Measurements from ENCODE around the gene GATA2. TPM values are rescaled to one million over a fixed set of nuclear protein-coding genes. Genes with fewer than 3 reads are reported as not detected.

GATA2 gene
- total RNA-seq, 2 donors from 2014 or later, result 181 to 275 TPM

GRCh38 chr3:128468285-128468790, 24.7 kb downstream of the GATA2 start:
- Histone ChIP-seq H3K9me3 (no peaks in the 10 kb centered on the region), H3K27ac (no peak overlapping the region), H3K27me3 (replicated peaks; ENCODE audit: insufficient read depth) (no peaks in the 10 kb centered on the region), H3K36me3 (no peaks in the 10 kb centered on the region), H3K4me1 (replicated peaks) (no peaks in the 10 kb centered on the region), H3K4me3 (no peak overlapping the region)
- no peak for DNase-seq (ENCODE audit: low spot score)
- WGBS, result 91% methylated on average over 17 of the region's 17 CpGs
- intact Hi-C loops (cut with DNase I), result no loop called here
- TF ChIP-seq POLR2A (IDR thresholded peaks at IDR 0.05), result no peak
- no peak for TF ChIP-seq POLR2AphosphoS5 (IDR thresholded peaks at IDR 0.05)
- no peak for TF ChIP-seq CTCF (IDR thresholded peaks at IDR 0.05)

DNA sequence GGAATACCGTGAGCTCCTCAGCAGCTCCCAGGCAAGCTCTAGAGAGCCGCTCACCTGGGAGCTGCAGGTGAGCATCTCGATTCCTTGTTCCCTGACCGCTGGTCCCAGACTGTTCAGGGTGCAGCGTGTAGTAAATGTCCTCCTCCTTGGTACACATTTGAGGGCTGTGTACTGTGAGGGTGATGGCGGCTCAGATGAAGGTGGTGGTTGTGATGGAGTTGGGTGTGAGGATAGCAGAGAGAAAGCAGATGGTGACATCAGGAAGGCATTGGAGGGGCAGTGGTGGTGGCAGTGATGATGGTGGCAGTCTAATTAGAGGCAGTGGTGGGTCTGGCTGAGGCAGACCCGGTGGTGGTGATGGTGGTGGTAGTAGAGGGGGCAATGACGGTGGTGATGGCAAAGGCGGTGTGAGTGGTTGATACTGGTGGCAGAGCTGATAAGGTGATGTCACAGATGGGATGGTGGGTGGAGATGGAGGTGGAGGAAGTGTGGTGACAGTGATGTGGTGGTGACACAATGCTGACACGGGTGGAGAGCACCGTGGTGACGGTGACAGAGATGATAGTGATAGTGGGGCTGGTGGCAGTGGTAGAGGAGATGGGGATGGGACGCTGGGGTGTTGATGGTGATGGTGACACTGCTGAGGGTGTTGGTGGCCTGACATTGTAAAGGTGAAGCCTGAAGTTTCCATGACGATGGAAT, 26.0 kb downstream of the GATA2 start, which contains the start of gene DNAJB8:
TSS of gene DNAJB8 (minus strand) at position 51 of the 702 bp plus-strand sequence. CDS start 3,645 bp downstream, outside the sequence.
- Histone ChIP-seq H3K4me3 (no peak within 1 kb of the TSS), H3K27ac (no peak within 1 kb of the TSS), H3K4me1 (replicated peaks) (no peaks in the 10 kb centered on the region), H3K36me3 (no peaks in the 10 kb centered on the region), H3K27me3 (replicated peaks; ENCODE audit: insufficient read depth) (no peaks in the 10 kb centered on the region), H3K9me3 (no peaks in the 10 kb centered on the region)
- intact Hi-C loops (cut with DNase I), result no loop called here
- DNase-seq (ENCODE audit: low spot score), result no peak
- 89% methylated on average over 14 of the region's 14 CpGs for WGBS
- TF ChIP-seq POLR2AphosphoS5 (IDR thresholded peaks at IDR 0.05) (no peak), POLR2A (IDR thresholded peaks at IDR 0.05) (no peak), CTCF (IDR thresholded peaks at IDR 0.05) (no peak)

- DNase-seq (ENCODE audit: low spot score), result no peak
- intact Hi-C loops (cut with DNase I), result no loop called here
- H3K4me1 ChIP-seq (replicated peaks), result no peaks in the 10 kb centered on the region
- H3K36me3 ChIP-seq, result no peaks in the 10 kb centered on the region
- H3K27ac ChIP-seq, result no peak overlapping the region
- H3K9me3 ChIP-seq, result no peaks in the 10 kb centered on the region
- whole genome bisulfite sequencing, result 79% methylated on average over 1 of the region's 1 CpG
- no peaks in the 10 kb centered on the region for H3K27me3 ChIP-seq (replicated peaks; ENCODE audit: insufficient read depth)
- no peak overlapping the region for H3K4me3 ChIP-seq
- TF ChIP-seq CTCF (IDR thresholded peaks at IDR 0.05) (no peak), POLR2AphosphoS5 (IDR thresholded peaks at IDR 0.05) (no peak), POLR2A (IDR thresholded peaks at IDR 0.05) (no peak)
Measured at GRCh38 chr3:128464702-128465101, 28.3 kb downstream of the GATA2 start.

DNA sequence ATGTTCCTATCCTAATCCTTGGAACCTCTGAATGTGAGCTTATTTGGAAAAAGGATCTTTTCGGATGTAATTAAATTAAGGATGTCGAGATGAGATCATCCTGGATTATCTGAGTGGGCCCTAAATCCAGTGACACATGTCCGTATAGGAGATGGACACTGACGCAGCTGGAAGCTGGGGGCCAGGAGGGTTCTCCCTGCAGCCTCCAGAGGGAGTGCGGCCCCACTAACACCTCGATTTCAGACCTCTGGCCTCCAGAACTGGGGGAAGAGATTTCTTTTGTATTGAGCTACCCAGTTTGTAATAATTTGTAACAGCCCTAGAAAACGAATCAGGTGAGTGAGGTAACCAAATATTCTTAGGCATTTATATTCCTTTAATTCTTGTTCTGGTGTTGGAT, 28.8 kb downstream of the GATA2 start:
- no peak for TF ChIP-seq POLR2AphosphoS5 (IDR thresholded peaks at IDR 0.05)
- no peak for TF ChIP-seq POLR2A (IDR thresholded peaks at IDR 0.05)
- TF ChIP-seq CTCF (IDR thresholded peaks at IDR 0.05), result no peak
- intact Hi-C loops (cut with DNase I), result no loop called here
- Histone ChIP-seq H3K4me3 (no peak overlapping the region), H3K36me3 (no peaks in the 10 kb centered on the region), H3K9me3 (no peaks in the 10 kb centered on the region), H3K27ac (no peak overlapping the region), H3K4me1 (replicated peaks) (no peaks in the 10 kb centered on the region), H3K27me3 (replicated peaks; ENCODE audit: insufficient read depth) (no peaks in the 10 kb centered on the region)
- 89% methylated on average over 7 of the region's 7 CpGs for WGBS
- DNase-seq (ENCODE audit: low spot score), result no peak

- Histone ChIP-seq H3K4me1 (replicated peaks) (no peaks in the 10 kb centered on the region), H3K4me3 (no peak overlapping the region), H3K9me3 (no peaks in the 10 kb centered on the region), H3K27me3 (replicated peaks; ENCODE audit: insufficient read depth) (no peaks in the 10 kb centered on the region), H3K27ac (no peak overlapping the region), H3K36me3 (no peaks in the 10 kb centered on the region)
- DNase-seq (ENCODE audit: low spot score), result no peak
- 92% methylated on average over 10 of the region's 10 CpGs for WGBS
- intact Hi-C loops (cut with DNase I), result no loop called here
- TF ChIP-seq POLR2A (IDR thresholded peaks at IDR 0.05) (no peak), POLR2AphosphoS5 (IDR thresholded peaks at IDR 0.05) (no peak), CTCF (IDR thresholded peaks at IDR 0.05) (no peak)
Measured at GRCh38 chr3:128463771-128464170, 29.2 kb downstream of the GATA2 start.

All from prostate gland (tissue), 2 donors.